Hepatocyte (in vitro differentiated cells): ENCODE data around the gene AGRP.

Experiments
- EZH2phosphoT487 ChIP-seq: fragments of 200-600 bp; sonication (generic); IDR thresholded peaks from one replicate; pipeline ENCODE4 v1.6.1; 2018; ENCODE audit warnings: antibody characterized with exemption, mild to moderate bottlenecking, low read depth, moderate library complexity; ENCODE audit not compliant: unreplicated experiment, severe bottlenecking
- TF ChIP-seq, protein P1 (sequence below): fragments of 200-600 bp; sonication (generic); IDR thresholded peaks from 2 replicates; pipeline ENCODE4 v1.5.1; 2016; ENCODE audit warnings: antibody characterized with exemption, mild to moderate bottlenecking; ENCODE audit not compliant: poor library complexity

DNA sequence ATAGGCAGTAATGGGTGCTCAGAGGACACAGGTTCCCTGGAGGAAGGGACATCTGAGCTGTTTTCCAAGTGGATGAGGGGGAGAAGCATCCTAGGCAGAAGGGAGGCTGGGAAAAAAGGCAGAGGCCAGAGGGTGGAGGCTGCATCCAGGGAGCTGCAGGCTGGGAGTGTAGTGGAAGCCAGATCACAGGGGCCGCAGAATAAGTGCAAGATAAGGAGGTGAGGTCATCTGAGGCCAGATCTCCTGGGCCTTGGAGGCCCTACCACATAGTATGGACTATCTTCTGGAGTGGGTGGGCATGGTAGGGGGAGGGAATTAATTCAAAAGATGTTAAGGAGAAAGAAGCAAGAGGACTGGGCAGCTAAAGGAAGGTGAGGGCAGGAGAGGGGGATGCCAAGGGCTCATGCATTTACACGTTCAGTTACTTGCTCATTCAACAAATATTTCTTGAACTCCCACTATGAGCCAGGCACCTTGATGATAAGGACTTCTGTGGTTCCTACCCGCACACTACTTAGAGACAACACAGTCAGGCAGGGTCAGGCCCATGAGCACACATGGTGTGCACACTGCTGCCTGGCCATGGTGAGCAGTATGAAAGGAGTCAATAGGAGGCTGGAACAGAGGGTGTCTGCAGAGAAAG lies 42.9 kb upstream of the AGRP start:
- TF ChIP-seq, protein P1, sequence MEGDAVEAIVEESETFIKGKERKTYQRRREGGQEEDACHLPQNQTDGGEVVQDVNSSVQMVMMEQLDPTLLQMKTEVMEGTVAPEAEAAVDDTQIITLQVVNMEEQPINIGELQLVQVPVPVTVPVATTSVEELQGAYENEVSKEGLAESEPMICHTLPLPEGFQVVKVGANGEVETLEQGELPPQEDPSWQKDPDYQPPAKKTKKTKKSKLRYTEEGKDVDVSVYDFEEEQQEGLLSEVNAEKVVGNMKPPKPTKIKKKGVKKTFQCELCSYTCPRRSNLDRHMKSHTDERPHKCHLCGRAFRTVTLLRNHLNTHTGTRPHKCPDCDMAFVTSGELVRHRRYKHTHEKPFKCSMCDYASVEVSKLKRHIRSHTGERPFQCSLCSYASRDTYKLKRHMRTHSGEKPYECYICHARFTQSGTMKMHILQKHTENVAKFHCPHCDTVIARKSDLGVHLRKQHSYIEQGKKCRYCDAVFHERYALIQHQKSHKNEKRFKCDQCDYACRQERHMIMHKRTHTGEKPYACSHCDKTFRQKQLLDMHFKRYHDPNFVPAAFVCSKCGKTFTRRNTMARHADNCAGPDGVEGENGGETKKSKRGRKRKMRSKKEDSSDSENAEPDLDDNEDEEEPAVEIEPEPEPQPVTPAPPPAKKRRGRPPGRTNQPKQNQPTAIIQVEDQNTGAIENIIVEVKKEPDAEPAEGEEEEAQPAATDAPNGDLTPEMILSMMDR = no peak
- no peak for TF ChIP-seq EZH2phosphoT487
